Measurements from ENCODE around the gene EYS.

EYS gene

GRCh38 chr6:65707126-65707826 lies at the start of gene EYS:
EYS (minus strand) TSS chr6:65707226; CDS start chr6:65495410, 211,816 bp downstream.
- peak in 1 of 2 experiments; percentile 1 for DNase-seq

GRCh38 chr6:65746302-65746701 lies 39.3 kb upstream of the EYS start:
- DNase-seq, result no peak

- no peak for DNase-seq
These were observed 38.6 kb upstream of the EYS start for GRCh38 chr6:65745614-65746013.

GRCh38 chr6:65728879-65729479 lies 22.0 kb upstream of the EYS start:
- no peak for DNase-seq

- DNase-seq, result no peak
These were observed 12.1 kb upstream of the EYS start for GRCh38 chr6:65719101-65719500.

GRCh38 chr6:65711531-65711930 lies 4.5 kb upstream of the EYS start:
- DNase-seq, result no peak

- DNase-seq, result no peak
These were observed 2.2 kb upstream of the EYS start for GRCh38 chr6:65709099-65709830.

- no peak for DNase-seq
These were observed 1.1 kb upstream of the EYS start for GRCh38 chr6:65708162-65708561.

- DNase-seq, result no peak
These were observed 590 bp downstream of the EYS start for GRCh38 chr6:65706436-65706835.

- no peak for DNase-seq
These were observed 5.7 kb downstream of the EYS start for GRCh38 chr6:65701325-65701724.

- DNase-seq, result no peak
These were observed 6.5 kb downstream of the EYS start for GRCh38 chr6:65700561-65700960.

GRCh38 chr6:65692109-65692508 lies 14.9 kb downstream of the EYS start:
- DNase-seq, result no peak

- DNase-seq, result no peak
These were observed 26.8 kb downstream of the EYS start for GRCh38 chr6:65680232-65680631.

- no peak for DNase-seq
These were observed 35.1 kb downstream of the EYS start for GRCh38 chr6:65671922-65672321.

GRCh38 chr6:65667916-65668656 lies 38.9 kb downstream of the EYS start:
- DNase-seq, result no peak

GRCh38 chr6:65650086-65650485 lies 56.9 kb downstream of the EYS start:
- no peak for DNase-seq

GRCh38 chr6:65649392-65649791 lies 57.6 kb downstream of the EYS start:
- DNase-seq, result no peak

GRCh38 chr6:65646544-65646943 lies 60.5 kb downstream of the EYS start:
- no peak for DNase-seq

GRCh38 chr6:65642776-65643175 lies 64.2 kb downstream of the EYS start:
- DNase-seq, result no peak

GRCh38 chr6:65638047-65638831 lies 68.8 kb downstream of the EYS start:
- DNase-seq, result no peak

GRCh38 chr6:65637289-65638046 lies 69.6 kb downstream of the EYS start:
- DNase-seq, result no peak

- DNase-seq, result no peak
These were observed 73.5 kb downstream of the EYS start for GRCh38 chr6:65633501-65633900.
